GM12865 (cell line): ENCODE results near the gene MT1G.
A peak's percentile ranks its signal among the peaks of the same experiment; 100 is the strongest.

Experiments used
- DNase-seq: peaks from one replicate; pipeline ENCODE4 v3.0.0; 2010; ENCODE audit warnings: low read depth
- H3K4me3 ChIP-seq: 2 replicates; pipeline ENCODE4 v1.5.1; 2011; ENCODE audit warnings: mild to moderate bottlenecking, low read depth, low read length, control low read depth
- CTCF ChIP-seq: IDR thresholded peaks from 2 replicates; pipeline ENCODE4 v1.5.1; 2011; ENCODE audit warnings: low read length, control low read depth, low read depth, inconsistent platforms; ENCODE audit not compliant: insufficient read depth; ENCODE audit errors: missing control alignments

Gene MT1G

GRCh38 chr16:56649271-56649670 is 18.6 kb downstream of the MT1G start:
- H3K4me3 ChIP-seq: no peak overlapping the region
- DNase-seq: no peak
- no peak for TF ChIP-seq CTCF

GRCh38 chr16:56647641-56648431 is 20.0 kb downstream of the MT1G start:
- H3K4me3 ChIP-seq: no peak overlapping the region
- no peak for TF ChIP-seq CTCF
- no peak for DNase-seq

- no peak overlapping the region for H3K4me3 ChIP-seq
- no peak for TF ChIP-seq CTCF
- no peak for DNase-seq
Observed at GRCh38 chr16:56645838-56646237, 22.0 kb downstream of the MT1G start.

- DNase-seq: no peak
- TF ChIP-seq CTCF: no peak
Observed at GRCh38 chr16:56645311-56645710, 22.6 kb downstream of the MT1G start.

GRCh38 chr16:56643833-56644232 is 24.0 kb downstream of the MT1G start:
- H3K4me3 ChIP-seq: no peak overlapping the region
- no peak for TF ChIP-seq CTCF
- DNase-seq: no peak

More at GRCh38 chr16:56645311-56645710, 22.6 kb downstream of the MT1G start:
- H3K4me3 ChIP-seq: no peak overlapping the region

- DNase-seq: peak; percentile 59
- peak; percentile 6 for TF ChIP-seq CTCF
- H3K4me3 ChIP-seq: no peak overlapping the region
Observed at GRCh38 chr16:56643080-56643778, 24.6 kb downstream of the MT1G start.
